ENCODE results near the gene EML4. TPM values are rescaled to one million over a fixed set of nuclear protein-coding genes. Genes with fewer than 3 reads are reported as not detected.

Gene EML4
- total and polyA plus RNA-seq, 9 of the 15 experiments (the other 6 are each of a cell fraction or from before 2014, with no cell fraction given) = 14.7 to 48.3 (median 36.5) TPM

GRCh38 chr2:42243297-42243696 is 74.1 kb downstream of the EML4 start:
- Histone ChIP-seq H3K27ac (ENCODE audit: extremely low read depth, low read depth, low read length) (no peak overlapping the region), H3K79me2 (ENCODE audit: control insufficient read depth, insufficient read depth, low read length) (no peaks in the 10 kb centered on the region; the same call in 2 of the 3 replicates), H3K27me3 (ENCODE audit: control insufficient read depth in 2 of 2, insufficient read depth in 2 of 2, low read length in 2 of 2) (no peaks in the 10 kb centered on the region), H3K36me3 (ENCODE audit: control insufficient read depth, insufficient read depth, low read length) (peaks cover 17% of the 10 kb centered on the region; the same call in 1 of the 3 replicates), H3K9ac (ENCODE audit: insufficient read depth in 1 of 2, low read depth in 2 of 2, low read length in 2 of 2) (no peak overlapping the region), H3K4me1 (replicated peaks in 1 of 2; ENCODE audit: control insufficient read depth in 2 of 2, insufficient read depth in 2 of 2, low read length in 2 of 2) (peaks cover 0 to 8% of the 10 kb centered on the region in 2 experiments; a peak in 2 of 5 replicates), H3K9me1 (ENCODE audit: control insufficient read depth, insufficient read depth, low read length) (no peaks in the 10 kb centered on the region), H2AFZ (ENCODE audit: low read depth, low read length) (no peak overlapping the region), H3K4me3 (no peak overlapping the region), H3K4me2 (ENCODE audit: insufficient read depth, low read length) (no peak overlapping the region), H4K20me1 (replicated peaks; ENCODE audit: control insufficient read depth, insufficient read depth, low read length) (no peaks in the 10 kb centered on the region), H3K9me3 (replicated peaks; ENCODE audit: control insufficient read depth, insufficient read depth, low read depth, low read length) (no peaks in the 10 kb centered on the region)
- 62% methylated on average over 3 of the region's 3 CpGs for WGBS (ENCODE audit: insufficient coverage, low coverage, missing lambda C conversion rate)
- BruUV-seq (replicated peaks) = no TSS peak
- no peak for TF ChIP-seq POLR2AphosphoS2 (IDR thresholded peaks at IDR 0.05; ENCODE audit: low read length)
- FAIRE-seq = no peak
- POLR2A ChIA-PET = interaction anchor here (1.2 kb wide), 1 partner anchor 9 kb away, joined by 3 read pairs; no protein-coding TSS in a partner anchor
- in situ Hi-C loops (cut with MboI) = no loop called here
- intact Hi-C loops (cut with micrococcal nuclease) = loop anchor here (5.0 kb wide), 1 partner anchor 376 kb away; no protein-coding TSS in a partner anchor
- DNase-seq (ENCODE audit: extremely low read depth in 1 of 4, low spot score in 3 of 4) = no peak
- ATAC-seq = no peak
- CTCF ChIA-PET (ENCODE audit: low intra/inter-chr PET ratio) = no interaction called here

GRCh38 chr2:42244520-42244919 is 75.4 kb downstream of the EML4 start:
- no peak for FAIRE-seq
- WGBS (ENCODE audit: insufficient coverage, low coverage, missing lambda C conversion rate) = 55% methylated on average over 2 of the region's 2 CpGs

More at GRCh38 chr2:42244520-42244919, 75.4 kb downstream of the EML4 start:
- in situ Hi-C loops (cut with MboI) = no loop called here
- Histone ChIP-seq H2AFZ (ENCODE audit: low read depth, low read length) (no peak overlapping the region), H3K4me2 (ENCODE audit: insufficient read depth, low read length) (no peak overlapping the region), H3K4me3 (no peak overlapping the region), H4K20me1 (replicated peaks; ENCODE audit: control insufficient read depth, insufficient read depth, low read length) (no peaks in the 10 kb centered on the region), H3K4me1 (replicated peaks in 1 of 2; ENCODE audit: control insufficient read depth in 2 of 2, insufficient read depth in 2 of 2, low read length in 2 of 2) (peaks cover 0 to 4% of the 10 kb centered on the region in 2 experiments; a peak in 2 of 5 replicates), H3K27ac (ENCODE audit: extremely low read depth, low read depth, low read length) (no peak overlapping the region), H3K79me2 (ENCODE audit: control insufficient read depth, insufficient read depth, low read length) (no peaks in the 10 kb centered on the region; the same call in 2 of the 3 replicates), H3K9me1 (ENCODE audit: control insufficient read depth, insufficient read depth, low read length) (no peaks in the 10 kb centered on the region), H3K36me3 (ENCODE audit: control insufficient read depth, insufficient read depth, low read length) (peaks cover 20% of the 10 kb centered on the region; the same call in 1 of the 3 replicates), H3K9ac (ENCODE audit: insufficient read depth in 1 of 2, low read depth in 2 of 2, low read length in 2 of 2) (no peak overlapping the region), H3K27me3 (ENCODE audit: control insufficient read depth in 2 of 2, insufficient read depth in 2 of 2, low read length in 2 of 2) (no peaks in the 10 kb centered on the region), H3K9me3 (replicated peaks; ENCODE audit: control insufficient read depth, insufficient read depth, low read depth, low read length) (no peaks in the 10 kb centered on the region)
- CTCF ChIA-PET (ENCODE audit: low intra/inter-chr PET ratio) = no interaction called here
- ATAC-seq = peak; percentile 37; the same call in 1 of the 3 replicates
- POLR2A ChIA-PET = no interaction called here
- DNase-seq (ENCODE audit: extremely low read depth in 1 of 4, low spot score in 3 of 4) = no peak
- no TSS peak for BruUV-seq (replicated peaks)
- TF ChIP-seq CREB1 (IDR thresholded peaks at IDR 0.05) (no peak), CREB1 (CRISPR knock-in tag; IDR thresholded peaks at IDR 0.05) (no peak), ZFX (CRISPR knock-in tag; IDR thresholded peaks at IDR 0.05) (no peak), ZC3H4 (CRISPR knock-in tag; IDR thresholded peaks at IDR 0.05; ENCODE audit: borderline replicate concordance) (no peak), VEZF1 (CRISPR knock-in tag; IDR thresholded peaks at IDR 0.05) (no peak), ZNF316 (IDR thresholded peaks at IDR 0.05) (0 out of 2 replicates have a peak, but pooled peaks have one; percentile 7), RBM15 (IDR thresholded peaks at IDR 0.05; ENCODE audit: insufficient read depth, low read length) (no peak), RAD51 (IDR thresholded peaks at IDR 0.05; ENCODE audit: borderline replicate concordance, low read depth) (no peak), ZNF253 (CRISPR knock-in tag; conservative IDR thresholded peaks at IDR 0.05) (no peak), CBFA2T3 (IDR thresholded peaks at IDR 0.05) (peak; percentile 43; the same call in 1 of the 2 replicates), ZBTB12 (CRISPR knock-in tag; IDR thresholded peaks at IDR 0.05) (no peak)
- intact Hi-C loops (cut with micrococcal nuclease) = loop anchor here (5.0 kb wide), 1 partner anchor 377 kb away; no protein-coding TSS in a partner anchor
